ENCODE results near the gene ETFB. TPM values are rescaled to one million over a fixed set of nuclear protein-coding genes. Genes with fewer than 3 reads are reported as not detected.

Gene ETFB
- total and polyA plus RNA-seq, 12 donors, result 220 to 542 (median 359) TPM

DNA sequence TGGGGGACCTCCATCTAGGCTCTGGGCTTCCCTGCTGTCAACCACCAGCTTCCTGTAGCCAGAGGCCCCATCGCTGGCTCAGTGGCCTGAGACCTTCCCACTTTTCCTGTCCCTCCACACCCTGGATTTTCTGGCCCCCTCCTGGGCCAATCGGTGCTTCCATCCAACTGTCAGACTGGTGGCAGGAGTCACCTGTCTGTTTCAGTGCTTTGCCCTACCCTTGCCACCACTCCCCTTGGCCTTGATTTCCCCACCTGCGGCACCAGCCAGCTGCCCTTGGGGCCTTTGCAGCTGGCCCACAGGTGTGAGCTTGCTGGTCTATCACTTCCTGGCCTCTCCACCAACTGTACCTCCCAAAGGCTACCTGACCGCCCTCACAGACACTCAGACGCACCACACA, 36.8 kb downstream of the ETFB start:
- H3K4me3 ChIP-seq, result no peak overlapping the region
- H3K36me3 ChIP-seq, result peaks cover 0 to 4% (median 0%) of the 10 kb centered on the region in 9 donors
- 91 to 92% methylated on average over 5 of the region's 5 CpGs for WGBS, 2 donors
- peaks cover 3 to 14% (median 11%) of the 10 kb centered on the region in 9 donors for H3K4me1 ChIP-seq
- TF ChIP-seq, protein P1, sequence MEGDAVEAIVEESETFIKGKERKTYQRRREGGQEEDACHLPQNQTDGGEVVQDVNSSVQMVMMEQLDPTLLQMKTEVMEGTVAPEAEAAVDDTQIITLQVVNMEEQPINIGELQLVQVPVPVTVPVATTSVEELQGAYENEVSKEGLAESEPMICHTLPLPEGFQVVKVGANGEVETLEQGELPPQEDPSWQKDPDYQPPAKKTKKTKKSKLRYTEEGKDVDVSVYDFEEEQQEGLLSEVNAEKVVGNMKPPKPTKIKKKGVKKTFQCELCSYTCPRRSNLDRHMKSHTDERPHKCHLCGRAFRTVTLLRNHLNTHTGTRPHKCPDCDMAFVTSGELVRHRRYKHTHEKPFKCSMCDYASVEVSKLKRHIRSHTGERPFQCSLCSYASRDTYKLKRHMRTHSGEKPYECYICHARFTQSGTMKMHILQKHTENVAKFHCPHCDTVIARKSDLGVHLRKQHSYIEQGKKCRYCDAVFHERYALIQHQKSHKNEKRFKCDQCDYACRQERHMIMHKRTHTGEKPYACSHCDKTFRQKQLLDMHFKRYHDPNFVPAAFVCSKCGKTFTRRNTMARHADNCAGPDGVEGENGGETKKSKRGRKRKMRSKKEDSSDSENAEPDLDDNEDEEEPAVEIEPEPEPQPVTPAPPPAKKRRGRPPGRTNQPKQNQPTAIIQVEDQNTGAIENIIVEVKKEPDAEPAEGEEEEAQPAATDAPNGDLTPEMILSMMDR (IDR thresholded peaks at IDR 0.05), result no peak
- H3K27ac ChIP-seq, result no peak overlapping the region
- H3K9me3 ChIP-seq, result peaks cover 0 to 6% (median 0%) of the 10 kb centered on the region in 11 donors
- H3K27me3 ChIP-seq, result peaks cover 7 to 68% (median 58%) of the 10 kb centered on the region in 7 donors
- intact Hi-C loops (cut with DNase I), result no loop called here
- DNase-seq (no peak), ATAC-seq (no peak)

DNA sequence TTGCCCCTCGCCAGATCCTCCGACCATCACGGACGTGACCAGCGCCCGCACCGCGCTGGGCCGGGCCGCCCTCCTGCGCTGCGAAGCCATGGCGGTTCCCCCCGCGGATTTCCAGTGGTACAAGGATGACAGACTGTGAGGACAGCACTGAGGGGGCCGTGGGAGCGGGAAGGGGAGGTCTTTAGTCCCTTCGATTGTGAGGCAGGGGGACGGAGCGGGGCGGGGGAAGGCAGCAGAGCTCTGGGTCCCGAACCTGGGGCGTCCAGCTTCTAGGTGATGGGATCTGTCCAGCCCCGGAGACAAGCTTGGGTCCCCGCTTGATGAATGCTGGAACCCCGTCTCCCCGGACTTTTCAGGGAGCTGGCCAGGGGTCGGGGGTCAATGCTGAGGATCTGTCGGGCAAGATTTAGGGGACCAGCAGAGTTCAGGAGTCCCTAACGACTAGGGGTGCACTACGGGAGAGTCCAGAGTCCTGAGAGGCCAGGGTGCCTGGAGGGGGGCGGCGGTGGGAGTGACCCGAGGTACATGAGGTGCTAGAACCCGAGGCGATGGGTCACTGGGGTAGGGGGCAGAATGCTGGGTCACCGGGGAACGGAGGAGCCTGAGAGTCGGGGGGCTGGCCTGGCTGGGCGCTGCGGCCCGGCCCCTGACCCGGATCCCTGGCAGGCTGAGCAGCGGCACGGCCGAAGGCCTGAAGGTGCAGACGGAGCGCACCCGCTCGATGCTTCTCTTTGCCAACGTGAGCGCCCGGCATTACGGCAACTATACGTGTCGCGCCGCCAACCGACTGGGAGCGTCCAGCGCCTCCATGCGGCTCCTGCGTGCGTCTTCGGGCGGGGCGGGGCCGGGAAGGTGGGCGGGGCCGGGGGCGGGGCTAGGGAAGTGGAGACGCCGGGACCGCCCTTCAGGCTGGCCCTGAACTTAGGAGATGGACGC, 38.9 kb downstream of the ETFB start:
- peak in 1 of 2 donors; percentile 40 for DNase-seq
- peaks cover 7 to 79% (median 65%) of the 10 kb centered on the region in 7 donors for H3K27me3 ChIP-seq
- peaks cover 0 to 6% (median 0%) of the 10 kb centered on the region in 11 donors for H3K9me3 ChIP-seq
- peaks cover 3 to 14% (median 11%) of the 10 kb centered on the region in 9 donors for H3K4me1 ChIP-seq
- ATAC-seq, result peak in 4 of 8 donors; percentile 43 to 66 (median 55)
- H3K36me3 ChIP-seq, result peaks cover 0 to 3% (median 0%) of the 10 kb centered on the region in 9 donors
- H3K4me3 ChIP-seq, result peak overlapping the region in 6 of 10 donors; percentile 4 to 35 (median 14)
- intact Hi-C loops (cut with DNase I), result no loop called here
- WGBS, 2 donors, result 2 to 3% methylated on average over 64 to 75 of the region's 75 CpGs
- no peak overlapping the region for H3K27ac ChIP-seq
- TF ChIP-seq, protein P1 (IDR thresholded peaks at IDR 0.05), result peak in 4 of 9 donors; percentile 24 to 38 (median 30)

DNA sequence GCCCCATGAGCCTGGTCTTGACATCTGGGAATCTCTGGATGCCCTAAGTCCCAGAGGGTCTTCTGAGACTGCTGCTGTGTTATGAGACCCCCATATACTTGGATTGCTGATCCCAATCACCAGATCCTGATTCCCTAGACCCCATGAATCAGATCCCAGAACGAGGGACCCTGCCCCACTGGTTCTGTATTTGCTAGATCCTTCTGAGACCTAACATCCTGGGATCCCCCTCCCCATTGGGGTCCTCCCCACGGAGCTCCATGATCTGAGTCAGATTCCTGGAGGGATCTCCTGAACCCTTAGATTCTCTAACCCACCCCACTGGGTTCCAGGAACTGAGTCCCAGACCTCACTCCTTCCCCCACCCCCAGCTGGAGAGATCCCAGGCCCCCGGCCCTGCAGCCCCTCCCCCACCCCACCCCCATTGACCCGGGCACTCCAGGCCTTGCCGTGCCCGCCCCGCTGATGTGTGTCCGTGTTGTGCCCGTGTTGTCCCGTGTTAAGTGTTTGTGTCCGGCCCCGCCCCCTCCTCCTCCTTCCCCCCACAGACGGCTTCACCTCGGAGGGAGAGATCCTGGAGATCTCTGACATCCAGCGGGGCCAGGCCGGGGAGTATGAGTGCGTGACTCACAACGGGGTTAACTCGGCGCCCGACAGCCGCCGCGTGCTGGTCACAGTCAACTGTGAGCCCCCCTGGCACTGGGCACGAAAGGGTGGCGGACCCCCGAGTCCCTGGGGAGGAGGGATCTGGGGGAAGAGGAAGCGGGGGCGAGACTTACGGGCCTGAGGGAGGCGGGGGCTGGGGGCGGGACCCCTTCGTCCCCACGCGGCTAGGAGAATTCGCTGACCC, 39.7 kb downstream of the ETFB start:
- TF ChIP-seq, protein P1 (IDR thresholded peaks at IDR 0.05), result no peak
- Histone ChIP-seq H3K36me3 (no peaks in the 10 kb centered on the region), H3K4me1 (peaks cover 3 to 14% (median 11%) of the 10 kb centered on the region in 9 donors), H3K9me3 (peaks cover 0 to 5% (median 0%) of the 10 kb centered on the region in 11 donors), H3K27me3 (peaks cover 7 to 84% (median 65%) of the 10 kb centered on the region in 7 donors), H3K4me3 (no peak overlapping the region), H3K27ac (no peak overlapping the region)
- intact Hi-C loops (cut with DNase I), result no loop called here
- ATAC-seq (no peak), DNase-seq (no peak)
- WGBS, 2 donors, result 12 to 18% methylated on average over 36 of the region's 36 CpGs
